Sigmoid colon (tissue), 3 donors: Measurements from ENCODE around the gene ATF6.

Source experiments
- CTCF ChIP-seq, 4 experiments: fragments of 450-650 bp in 3 of 4; fragments of 200-600 bp in 1 of 4; IDR thresholded peaks; one replicate each; pipeline ENCODE4 v1.5.1; 2016 to 2019; ENCODE audit warnings: antibody characterized with exemption in 4 of 4, mild to moderate bottlenecking in 3 of 4, moderate library complexity in 2 of 4
- POLR2A ChIP-seq, 2 donors: fragments of 450-650 bp; IDR thresholded peaks; one replicate each; pipeline ENCODE4 v1.6.1; 2016; ENCODE audit warnings: antibody characterized with exemption in 2 of 2, mild to moderate bottlenecking in 2 of 2, moderate library complexity in 2 of 2

GRCh38 chr1:161771161-161771560, 5.0 kb downstream of the ATF6 start:
- TF ChIP-seq CTCF (IDR thresholded peaks at IDR 0.05) (no peak), POLR2A (IDR thresholded peaks at IDR 0.05) (no peak)
